ENCODE data around the gene PTGDS.

- no peak for TF ChIP-seq ATF6 (CRISPR knock-in tag; IDR thresholded peaks at IDR 0.05)
- TF ChIP-seq E2F4 (CRISPR knock-in tag; IDR thresholded peaks at IDR 0.05; ENCODE audit: low read depth) = no peak
- no peak for TF ChIP-seq POLR2A (conservative IDR thresholded peaks at IDR 0.05)
- TF ChIP-seq JUN (IDR thresholded peaks at IDR 0.05; ENCODE audit: borderline replicate concordance, low read depth, low read length) = no peak
- TF ChIP-seq JUN (CRISPR knock-in tag; IDR thresholded peaks at IDR 0.05; ENCODE audit: borderline replicate concordance) = no peak
- no peak for TF ChIP-seq SREBF2 (CRISPR knock-in tag; IDR thresholded peaks at IDR 0.05)
Observed at GRCh38 chr9:137014166-137014565, 36.9 kb downstream of the PTGDS start.
